HT-29 (cell line): ENCODE results near the gene ORAI3. TPM values are rescaled to one million over a fixed set of nuclear protein-coding genes. Genes with fewer than 3 reads are reported as not detected.

ENCODE experiments used
- DNase-seq: peaks from one replicate; pipeline ENCODE4 v3.0.0-alpha.2; 2015; ENCODE audit warnings: low spot score
- total RNA-seq: library from RNA; depleted of rRNA; stranded (reverse); fragments of >200 nt; shearing (Covaris generic); gene quantifications from 2 replicates; pipeline ENCODE4 v1.2.3, GENCODE V29; 2014; rRNA removed

Gene ORAI3
- 16.9 and 22.9 TPM in 2 replicates for total RNA-seq

GRCh38 chr16:30948667-30949649, at the start of gene ORAI3:
ORAI3 (plus strand) TSS chr16:30949068; CDS start chr16:30949290, 222 bp downstream.
- peak; percentile 53 for DNase-seq

GRCh38 chr16:30899794-30900193, 49.1 kb upstream of the ORAI3 start:
- no peak for DNase-seq

- DNase-seq, result no peak
Measured at GRCh38 chr16:30900588-30900987, 48.3 kb upstream of the ORAI3 start.

GRCh38 chr16:30901201-30902028, 47.5 kb upstream of the ORAI3 start:
- DNase-seq, result no peak

- peak; percentile 62 for DNase-seq
Measured at GRCh38 chr16:30902029-30902972, 46.6 kb upstream of the ORAI3 start.

- DNase-seq, result no peak
Measured at GRCh38 chr16:30903002-30903401, 45.9 kb upstream of the ORAI3 start.

GRCh38 chr16:30903596-30903995, 45.3 kb upstream of the ORAI3 start:
- DNase-seq, result no peak

- no peak for DNase-seq
Measured at GRCh38 chr16:30904114-30904780, 44.6 kb upstream of the ORAI3 start.

- no peak for DNase-seq
Measured at GRCh38 chr16:30907064-30907463, 41.8 kb upstream of the ORAI3 start.

GRCh38 chr16:30910427-30911029, 38.3 kb upstream of the ORAI3 start:
- DNase-seq, result no peak

GRCh38 chr16:30912794-30913412, 36.0 kb upstream of the ORAI3 start:
- no peak for DNase-seq

GRCh38 chr16:30914830-30915229, 34.0 kb upstream of the ORAI3 start:
- DNase-seq, result no peak

GRCh38 chr16:30918614-30919013, 30.3 kb upstream of the ORAI3 start:
- DNase-seq, result no peak

- DNase-seq, result no peak
Measured at GRCh38 chr16:30920891-30921290, 28.0 kb upstream of the ORAI3 start.

- no peak for DNase-seq
Measured at GRCh38 chr16:30921459-30921747, 27.5 kb upstream of the ORAI3 start.

GRCh38 chr16:30921748-30922419, 27.0 kb upstream of the ORAI3 start:
- peak; percentile 86 for DNase-seq

GRCh38 chr16:30922420-30922959, 26.4 kb upstream of the ORAI3 start:
- peak; percentile 98 for DNase-seq

- DNase-seq, result peak; percentile 99
Measured at GRCh38 chr16:30922960-30923535, 25.8 kb upstream of the ORAI3 start.
